GM19467 (cell line): Measurements from ENCODE around the gene DPP8.
"Not testable (repeated sequence)": the region's sequence is repeated elsewhere in the genome, so short reads cannot be mapped to it uniquely, and the experiment has no call there.

ENCODE experiments used
- ATAC-seq: cut with Tn5 transposase; IDR thresholded peaks from one replicate; pipeline ENCODE4 v1.9.1; 2021; ENCODE audit warnings: mild to moderate bottlenecking, moderate library complexity; ENCODE audit not compliant: unreplicated experiment

Gene DPP8

GRCh38 chr15:65528461-65529060, 11.1 kb upstream of the DPP8 start:
- no peak for ATAC-seq

GRCh38 chr15:65525622-65526021, 8.1 kb upstream of the DPP8 start:
- ATAC-seq = no peak

- ATAC-seq = no peak
These were observed 6.7 kb upstream of the DPP8 start for GRCh38 chr15:65524226-65524625.

GRCh38 chr15:65521350-65521749, 3.9 kb upstream of the DPP8 start:
- ATAC-seq = no peak

- ATAC-seq = no peak
These were observed 1.3 kb upstream of the DPP8 start for GRCh38 chr15:65518633-65519285.

- no peak for ATAC-seq
These were observed 348 bp upstream of the DPP8 start for GRCh38 chr15:65517866-65518207.

- no peak for ATAC-seq
These were observed 4.6 kb downstream of the DPP8 start for GRCh38 chr15:65512807-65513416.

- no peak for ATAC-seq
These were observed 5.3 kb downstream of the DPP8 start for GRCh38 chr15:65512189-65512588.

- ATAC-seq = no peak
These were observed 8.2 kb downstream of the DPP8 start for GRCh38 chr15:65509321-65509720.

GRCh38 chr15:65494076-65494475, 23.4 kb downstream of the DPP8 start:
- ATAC-seq = no peak

GRCh38 chr15:65484876-65485275, 32.6 kb downstream of the DPP8 start:
- ATAC-seq = no peak

GRCh38 chr15:65476903-65477302, 40.6 kb downstream of the DPP8 start:
- no peak for ATAC-seq

- no peak for ATAC-seq
These were observed 46.6 kb downstream of the DPP8 start for GRCh38 chr15:65470866-65471265.

GRCh38 chr15:65468229-65468909, 49.1 kb downstream of the DPP8 start:
- ATAC-seq = no peak

GRCh38 chr15:65466901-65467300, 50.6 kb downstream of the DPP8 start:
- ATAC-seq = no peak

GRCh38 chr15:65463096-65463495, 54.4 kb downstream of the DPP8 start:
- ATAC-seq = not testable (repeated sequence)

- ATAC-seq = no peak
These were observed 56.6 kb downstream of the DPP8 start for GRCh38 chr15:65460741-65461347.

GRCh38 chr15:65455256-65455655, 62.2 kb downstream of the DPP8 start:
- ATAC-seq = not testable (repeated sequence)

- no peak for ATAC-seq
These were observed 65.5 kb downstream of the DPP8 start for GRCh38 chr15:65451989-65452388.

GRCh38 chr15:65450556-65450955, 66.9 kb downstream of the DPP8 start:
- no peak for ATAC-seq

GRCh38 chr15:65447145-65447544, 70.3 kb downstream of the DPP8 start:
- no peak for ATAC-seq

GRCh38 chr15:65434201-65434600, 83.3 kb downstream of the DPP8 start:
- ATAC-seq = no peak
